ENCODE results near the gene COTL1.
A peak's percentile ranks its signal among the peaks of the same experiment; 100 is the strongest.

The COTL1 gene, protein sequence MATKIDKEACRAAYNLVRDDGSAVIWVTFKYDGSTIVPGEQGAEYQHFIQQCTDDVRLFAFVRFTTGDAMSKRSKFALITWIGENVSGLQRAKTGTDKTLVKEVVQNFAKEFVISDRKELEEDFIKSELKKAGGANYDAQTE

DNA sequence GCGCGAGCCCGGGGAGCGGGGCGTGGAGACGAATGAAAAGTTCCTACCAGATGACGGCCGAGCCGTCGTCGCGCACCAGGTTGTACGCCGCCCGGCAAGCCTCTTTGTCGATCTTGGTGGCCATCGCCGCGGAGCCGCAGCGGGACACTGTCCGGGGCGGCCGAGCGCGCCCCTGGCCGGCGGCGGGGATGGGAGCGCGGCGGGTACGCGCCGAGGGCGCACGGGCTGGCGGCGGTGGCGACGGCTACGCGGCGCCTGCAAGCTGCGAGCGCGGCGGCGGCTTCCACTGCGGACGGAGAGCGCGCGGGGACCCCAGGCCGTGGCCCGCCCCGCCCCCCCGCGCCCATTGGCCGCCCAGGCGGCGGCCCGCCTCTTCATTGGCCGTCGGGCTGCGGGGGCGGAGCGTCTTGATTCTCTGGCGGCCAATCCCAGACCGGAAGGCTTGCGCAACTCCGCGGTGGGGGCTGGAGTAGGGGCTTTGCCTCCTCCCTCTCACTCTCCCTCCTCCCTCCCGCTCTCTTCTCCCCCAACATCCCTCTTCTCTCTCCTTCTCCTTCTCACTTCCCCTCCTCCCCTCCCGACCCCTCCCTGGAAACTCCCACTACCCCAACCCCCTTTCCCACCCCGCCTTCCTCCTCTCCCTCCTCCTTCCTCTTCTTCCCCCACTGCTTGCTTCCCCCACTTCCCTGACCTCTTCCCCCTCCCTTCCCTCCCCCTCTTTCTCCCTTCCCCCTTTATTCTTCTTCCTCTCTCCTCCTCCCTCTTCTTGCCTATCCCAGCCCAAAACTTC is at the start of gene COTL1:
Gene COTL1, minus strand, starts transcription at position 288 of the 790 bp plus-strand sequence. Its CDS starts 164 bp downstream, at position 124.
- peak; percentile 87 for DNase-seq

DNA sequence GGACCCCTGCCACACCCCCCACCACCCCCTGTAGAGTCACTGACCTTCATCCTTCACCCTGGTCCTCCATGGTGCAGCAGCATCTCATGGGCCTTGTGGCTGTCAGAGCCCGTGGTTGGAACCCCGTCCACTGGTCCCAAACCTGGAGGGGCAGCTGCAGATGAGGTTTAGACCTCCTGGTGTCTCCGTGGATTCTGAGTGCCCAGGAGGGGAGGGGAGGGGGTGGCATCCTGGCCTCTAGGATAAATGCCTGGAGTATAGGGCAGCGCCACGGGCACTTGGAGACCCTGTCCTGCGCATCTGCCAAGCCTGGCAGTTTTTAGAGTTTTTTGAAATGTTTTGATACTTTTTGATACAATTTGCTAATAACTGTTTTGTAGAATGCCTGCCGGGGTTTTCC is 48.0 kb upstream of the COTL1 start:
- DNase-seq, result no peak

- no peak for DNase-seq
Observed at GRCh38 chr16:84665359-84665758, 47.5 kb upstream of the COTL1 start.

- DNase-seq, result no peak
Observed at GRCh38 chr16:84663433-84664101, 45.7 kb upstream of the COTL1 start.

- DNase-seq, result no peak
Observed at GRCh38 chr16:84662471-84662870, 44.6 kb upstream of the COTL1 start.

DNA sequence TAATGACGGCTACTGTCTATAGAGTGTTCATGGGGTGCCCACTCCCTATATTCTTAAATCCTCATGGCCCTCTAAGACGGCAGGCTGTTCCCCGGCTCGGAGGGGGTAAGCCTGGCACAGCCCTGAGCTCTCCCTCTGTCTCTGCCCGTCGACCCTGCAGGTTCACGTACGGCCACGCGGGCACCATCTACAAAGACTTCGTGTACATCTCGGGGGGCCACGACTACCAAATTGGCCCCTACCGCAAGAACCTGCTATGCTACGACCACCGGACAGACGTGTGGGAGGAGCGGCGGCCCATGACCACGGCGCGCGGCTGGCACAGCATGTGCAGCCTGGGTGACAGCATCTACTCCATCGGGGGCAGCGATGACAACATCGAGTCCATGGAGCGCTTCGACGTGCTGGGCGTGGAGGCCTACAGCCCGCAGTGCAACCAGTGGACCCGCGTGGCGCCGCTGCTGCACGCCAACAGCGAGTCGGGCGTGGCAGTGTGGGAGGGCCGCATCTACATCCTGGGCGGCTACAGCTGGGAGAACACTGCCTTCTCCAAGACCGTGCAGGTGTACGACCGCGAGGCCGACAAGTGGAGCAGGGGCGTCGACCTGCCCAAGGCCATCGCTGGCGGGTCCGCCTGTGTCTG is 43.7 kb upstream of the COTL1 start:
- DNase-seq, result no peak

GRCh38 chr16:84660973-84661372 is 43.1 kb upstream of the COTL1 start:
- no peak for DNase-seq

DNA sequence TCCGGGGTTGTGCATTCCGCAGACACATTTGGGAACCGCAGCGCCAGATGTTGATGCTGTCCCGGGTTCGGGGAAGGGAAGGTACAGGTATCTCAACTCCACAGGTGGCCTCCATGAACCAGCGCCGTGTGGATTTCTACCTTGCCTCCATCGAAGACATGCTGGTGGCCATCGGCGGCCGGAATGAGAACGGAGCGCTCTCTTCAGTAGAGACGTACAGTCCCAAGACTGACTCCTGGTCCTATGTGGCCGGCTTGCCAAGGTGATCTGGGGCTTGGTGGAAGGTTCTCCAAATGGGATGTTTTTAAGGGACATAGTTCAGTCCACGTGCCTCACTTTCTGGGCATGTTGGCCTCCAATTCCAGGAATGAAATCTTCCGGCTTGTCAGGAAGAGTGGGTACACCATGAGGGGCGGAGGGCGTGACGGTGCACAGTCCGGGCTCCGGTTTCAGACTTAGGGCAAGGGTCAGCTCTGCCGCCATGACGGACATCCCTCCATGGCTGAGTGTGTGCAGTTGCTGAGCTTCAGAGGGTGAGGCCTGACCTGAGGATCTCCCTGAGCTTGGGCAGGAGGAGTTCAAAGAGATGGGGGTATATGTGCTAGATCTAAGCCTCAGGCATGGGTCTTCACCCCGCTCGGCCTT is 41.9 kb upstream of the COTL1 start:
- no peak for DNase-seq

DNA sequence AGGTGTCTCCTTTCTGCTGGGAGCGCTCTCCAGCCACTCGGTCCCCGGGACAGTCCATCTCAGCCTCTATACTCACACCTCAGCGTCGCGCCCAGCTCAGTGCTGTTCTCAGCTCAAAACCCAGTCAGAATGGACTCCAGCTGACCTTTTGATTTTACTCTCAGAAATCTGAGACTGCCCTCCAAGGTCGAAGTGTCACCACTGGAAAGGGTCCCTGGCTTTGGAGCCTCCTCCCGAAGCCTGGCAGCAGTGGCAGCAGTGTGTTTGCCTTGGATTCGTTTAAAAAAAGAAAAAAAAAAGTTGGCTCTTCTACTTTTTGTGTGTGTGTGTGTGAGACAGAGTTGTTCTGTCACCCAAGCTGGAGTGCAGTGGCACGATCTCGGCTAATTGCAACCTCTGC is 40.8 kb upstream of the COTL1 start:
- DNase-seq, result no peak

DNA sequence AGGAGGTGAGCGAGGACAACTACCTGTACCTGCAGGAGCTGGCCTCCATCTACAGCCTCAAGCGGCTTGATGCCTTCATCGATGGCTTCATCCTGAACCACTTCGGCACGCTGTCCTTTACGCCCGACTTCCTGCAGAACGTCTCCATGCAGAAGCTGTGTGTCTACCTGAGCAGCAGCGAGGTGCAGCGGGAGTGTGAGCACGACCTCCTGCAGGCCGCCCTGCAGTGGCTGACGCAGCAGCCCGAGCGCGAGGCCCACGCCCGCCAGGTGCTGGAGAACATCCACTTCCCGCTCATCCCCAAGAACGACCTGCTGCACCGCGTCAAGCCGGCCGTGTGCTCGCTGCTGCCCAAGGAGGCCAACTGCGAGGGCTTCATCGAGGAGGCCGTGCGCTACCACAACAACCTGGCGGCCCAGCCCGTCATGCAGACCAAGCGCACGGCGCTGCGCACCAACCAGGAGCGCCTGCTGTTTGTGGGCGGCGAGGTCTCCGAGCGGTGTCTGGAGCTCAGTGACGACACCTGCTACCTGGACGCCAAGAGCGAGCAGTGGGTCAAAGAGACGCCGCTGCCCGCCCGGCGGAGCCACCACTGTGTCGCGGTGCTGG is 39.5 kb upstream of the COTL1 start:
- no peak for DNase-seq

- DNase-seq, result no peak
Observed at GRCh38 chr16:84656649-84657048, 38.8 kb upstream of the COTL1 start.

- DNase-seq, result no peak
Observed at GRCh38 chr16:84654998-84655397, 37.1 kb upstream of the COTL1 start.

- DNase-seq, result no peak
Observed at GRCh38 chr16:84654238-84654637, 36.4 kb upstream of the COTL1 start.

DNA sequence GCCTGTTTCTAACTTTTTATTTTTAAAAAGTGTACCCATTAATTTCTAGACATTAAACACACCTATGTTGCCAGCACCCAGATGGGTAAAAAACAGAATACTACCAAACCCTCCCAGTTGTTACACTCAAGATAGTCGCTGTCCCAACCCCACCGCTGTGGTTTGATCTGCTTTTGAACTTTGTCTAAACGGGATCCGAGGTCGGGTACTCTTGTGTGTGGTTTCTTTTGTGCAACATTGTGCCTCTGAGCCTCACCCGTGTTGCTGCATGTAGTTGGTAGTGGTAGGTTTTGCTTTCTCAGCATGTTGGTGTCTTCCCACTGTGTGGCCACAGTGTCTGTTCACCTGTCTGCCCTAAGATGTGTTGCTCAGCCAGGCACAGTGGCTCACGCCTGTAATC is 34.7 kb upstream of the COTL1 start:
- DNase-seq, result no peak

DNA sequence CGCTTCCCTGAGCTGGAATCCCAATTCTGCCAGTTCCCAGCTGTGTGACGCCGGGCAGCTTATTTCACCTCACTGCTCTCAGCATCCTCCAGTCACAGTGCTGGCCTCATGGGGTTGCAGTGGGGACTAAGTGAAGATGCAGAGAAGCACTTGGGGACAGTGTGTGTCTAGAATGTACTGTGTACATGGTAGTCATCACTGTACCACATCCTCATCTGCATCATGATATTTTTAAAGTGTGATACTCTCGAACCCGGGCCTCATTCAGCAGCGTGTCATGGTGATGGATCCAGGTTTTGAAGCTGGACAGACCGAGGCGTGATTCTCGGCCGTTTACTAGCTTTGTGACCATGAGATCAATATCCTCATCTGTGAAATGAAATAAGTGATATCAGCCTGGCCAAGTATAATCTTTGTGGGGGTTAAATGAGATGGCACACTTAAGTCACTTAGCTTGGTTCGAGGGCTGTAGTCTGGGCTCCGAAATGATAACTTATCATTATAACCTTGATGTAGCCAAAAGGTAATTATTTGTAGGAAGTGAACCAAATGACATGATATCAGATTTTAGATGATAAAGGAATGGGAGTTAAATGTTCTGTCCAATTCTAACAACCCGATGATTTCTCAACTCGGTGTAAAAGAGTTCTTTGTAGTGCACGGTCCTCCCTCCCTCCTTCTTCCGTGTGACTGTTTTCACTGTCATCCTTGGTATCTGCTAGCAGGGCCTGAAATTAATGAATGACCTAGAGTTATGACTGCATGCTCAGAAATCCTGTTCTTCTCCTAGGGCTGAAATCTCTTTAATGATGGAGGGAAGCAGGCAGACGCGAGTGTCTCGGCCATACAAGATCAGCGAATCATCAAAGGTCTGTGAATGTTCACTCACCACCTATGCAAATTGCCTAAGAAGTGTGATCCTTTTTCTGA is 32.4 kb upstream of the COTL1 start:
- no peak for DNase-seq

- DNase-seq, result no peak
Observed at GRCh38 chr16:84649511-84649861, 31.6 kb upstream of the COTL1 start.

GRCh38 chr16:84648595-84649510 is 31.0 kb upstream of the COTL1 start:
- no peak for DNase-seq

DNA sequence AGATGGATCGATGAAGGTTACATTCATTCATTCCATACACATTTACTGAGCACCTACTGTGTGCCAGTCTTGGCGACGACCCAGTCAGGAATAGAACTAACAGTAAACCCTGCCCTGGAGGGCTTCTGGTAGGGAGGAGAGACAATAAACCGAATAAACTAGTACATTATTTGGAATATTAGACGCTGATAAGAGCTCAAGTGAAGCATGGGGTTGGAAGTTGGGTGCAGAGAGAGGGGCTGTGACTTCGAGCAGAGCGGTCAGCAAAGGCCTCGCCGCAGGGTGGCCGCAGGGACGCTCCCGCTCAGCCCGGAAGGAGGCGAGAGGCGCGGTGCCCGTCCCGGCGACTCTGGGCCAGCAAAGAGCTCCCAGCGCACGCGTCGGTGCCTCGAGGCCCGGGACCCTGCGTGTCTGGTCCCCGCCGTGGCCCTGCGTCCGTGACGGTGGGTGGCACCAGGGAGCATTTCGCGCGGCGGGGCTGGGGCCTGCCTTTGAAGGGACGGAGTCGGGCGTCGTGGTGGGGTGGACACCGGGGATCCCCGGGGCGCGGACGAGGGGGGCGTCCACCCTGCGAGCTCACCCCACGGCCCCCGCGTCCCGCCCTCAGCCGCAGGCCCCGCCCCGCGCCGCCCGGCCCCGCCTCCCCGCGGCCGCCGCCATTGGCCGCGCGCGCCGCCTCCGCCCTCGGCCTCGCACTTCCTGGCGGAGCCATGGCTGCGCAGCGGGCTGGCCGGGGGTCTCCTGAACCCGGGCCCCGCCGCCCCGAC is 30.1 kb upstream of the COTL1 start, which contains the start of gene KLHL36:
Gene KLHL36, plus strand, starts transcription at position 684 of the 767 bp plus-strand sequence. CDS start 2,357 bp downstream, outside the sequence.
- DNase-seq, result peak; percentile 17

DNA sequence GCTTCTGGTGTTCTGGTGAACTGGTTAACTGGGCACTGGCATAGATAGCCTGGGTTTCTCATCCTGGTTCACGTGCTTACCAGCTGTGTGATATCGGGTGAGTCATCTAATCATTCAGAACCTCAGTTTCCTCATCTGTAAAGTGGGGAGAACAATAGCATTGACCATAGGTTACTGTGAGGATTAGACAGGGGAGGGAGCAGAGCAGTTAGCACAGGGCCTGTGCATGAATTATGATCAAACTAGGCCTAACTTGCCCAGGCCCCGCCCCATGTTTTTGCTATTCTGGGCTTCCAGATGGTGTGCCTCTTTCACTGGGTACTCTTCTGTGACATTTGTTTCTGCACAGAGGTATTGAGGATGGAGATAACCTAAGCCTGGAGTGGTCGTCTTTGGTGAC is 25.8 kb upstream of the COTL1 start:
- no peak for DNase-seq

- DNase-seq, result no peak
Observed at GRCh38 chr16:84643180-84643583, 25.3 kb upstream of the COTL1 start.

All from hematopoietic multipotent progenitor cell treated with erythropoietin and hydrocortisone succinate and interleukin-3 and kit ligand, for 8 days (in vitro differentiated cells).